SK-N-SH treated with all-trans-retinoic acid at 6 μM for 48 hours (cell line): Measurements from ENCODE around the gene DCP1B.

Experiments used
- ATAC-seq: fragments of 200-7000 bp; cut with Tn5 transposase; 3 replicates; pipeline ENCODE4 v1.9.1; 2020; ENCODE audit warnings: mild to moderate bottlenecking, moderate library complexity
- ARNTL ChIP-seq: fragments of 450-650 bp; formaldehyde crosslinking; IDR thresholded peaks from 2 replicates; pipeline ENCODE4 v1.5.0; 2020; ENCODE audit warnings: low read depth, mild to moderate bottlenecking, moderate library complexity, borderline replicate concordance
- BACH2 ChIP-seq: fragments of 250-450 bp; sonication (Bioruptor Pico); IDR thresholded peaks from 2 replicates; pipeline ENCODE4 v1.9.0; 2021; ENCODE audit warnings: mild to moderate bottlenecking, borderline replicate concordance
- CSDC2 ChIP-seq: fragments of 250-450 bp; sonication (Bioruptor Pico); IDR thresholded peaks from 2 replicates; pipeline ENCODE4 v1.5.0; 2020; ENCODE audit warnings: mild to moderate bottlenecking, moderate library complexity
- ESRRG ChIP-seq: fragments of 250-450 bp; sonication (Bioruptor Pico); IDR thresholded peaks from 2 replicates; pipeline ENCODE4 v1.6.1; 2021; ENCODE audit warnings: mild to moderate bottlenecking
- GLIS3 ChIP-seq: fragments of 250-450 bp; sonication (Bioruptor Pico); IDR thresholded peaks from 2 replicates; pipeline ENCODE4 v1.5.0; 2020; ENCODE audit warnings: mild to moderate bottlenecking, moderate library complexity
- PATZ1 ChIP-seq: fragments of 250-450 bp; sonication (Bioruptor Pico); IDR thresholded peaks from 2 replicates; pipeline ENCODE4 v1.8.0; 2020; ENCODE audit warnings: mild to moderate bottlenecking, moderate library complexity, borderline replicate concordance
- PPARA ChIP-seq: fragments of 250-450 bp; sonication (Bioruptor Pico); IDR thresholded peaks from 2 replicates; pipeline ENCODE4 v1.5.0; 2020; ENCODE audit warnings: mild to moderate bottlenecking, borderline replicate concordance
- RARB ChIP-seq: fragments of 250-450 bp; sonication (Bioruptor Pico); IDR thresholded peaks from 2 replicates; pipeline ENCODE4 v1.8.0; 2021; ENCODE audit warnings: mild to moderate bottlenecking, moderate library complexity
- SNAI2 ChIP-seq: fragments of 250-450 bp; sonication (Bioruptor Pico); IDR thresholded peaks from 2 replicates; pipeline ENCODE4 v1.5.0; 2020; ENCODE audit warnings: mild to moderate bottlenecking, moderate library complexity
- TCF4 ChIP-seq: fragments of 250-450 bp; sonication (Bioruptor Pico); IDR thresholded peaks from 2 replicates; pipeline ENCODE4 v1.8.0; 2021; ENCODE audit warnings: mild to moderate bottlenecking, moderate library complexity, borderline replicate concordance
- TOX ChIP-seq: fragments of 250-450 bp; sonication (Bioruptor Pico); IDR thresholded peaks from 2 replicates; pipeline ENCODE4 v1.8.0; 2021; ENCODE audit warnings: mild to moderate bottlenecking, moderate library complexity, borderline replicate concordance
- TSHZ2 ChIP-seq: fragments of 250-450 bp; sonication (Bioruptor Pico); IDR thresholded peaks from 2 replicates; pipeline ENCODE4 v1.5.0; 2020; ENCODE audit warnings: mild to moderate bottlenecking, moderate library complexity
- ZFP3 ChIP-seq: fragments of 250-450 bp; sonication (Bioruptor Pico); IDR thresholded peaks from 2 replicates; pipeline ENCODE4 v1.5.0; 2020; ENCODE audit warnings: mild to moderate bottlenecking, moderate library complexity
- ZFP30 ChIP-seq: fragments of 450-650 bp; formaldehyde crosslinking; IDR thresholded peaks from 2 replicates; pipeline ENCODE4 v1.5.0; 2022; ENCODE audit warnings: mild to moderate bottlenecking, moderate library complexity
- ZNF8 ChIP-seq: fragments of 450-650 bp; formaldehyde crosslinking; IDR thresholded peaks from 2 replicates; pipeline ENCODE4 v1.5.0; 2020; ENCODE audit warnings: mild to moderate bottlenecking, moderate library complexity
- TF ChIP-seq, protein P1 (sequence below): fragments of 250-450 bp; sonication (Bioruptor Pico); IDR thresholded peaks from 2 replicates; pipeline ENCODE4 v1.8.0; 2021; ENCODE audit warnings: low read depth, mild to moderate bottlenecking, moderate library complexity, borderline replicate concordance
- TF ChIP-seq, protein P2 (sequence below): fragments of 250-450 bp; sonication (Bioruptor Pico); IDR thresholded peaks from 2 replicates; pipeline ENCODE4 v1.5.1; 2020; ENCODE audit warnings: low read depth, mild to moderate bottlenecking, moderate library complexity
- TF ChIP-seq, protein P3 (sequence below): fragments of 250-450 bp; sonication (Bioruptor Pico); IDR thresholded peaks from 2 replicates; pipeline ENCODE4 v1.5.1; 2021; ENCODE audit warnings: mild to moderate bottlenecking, moderate library complexity

The DCP1B gene

DNA sequence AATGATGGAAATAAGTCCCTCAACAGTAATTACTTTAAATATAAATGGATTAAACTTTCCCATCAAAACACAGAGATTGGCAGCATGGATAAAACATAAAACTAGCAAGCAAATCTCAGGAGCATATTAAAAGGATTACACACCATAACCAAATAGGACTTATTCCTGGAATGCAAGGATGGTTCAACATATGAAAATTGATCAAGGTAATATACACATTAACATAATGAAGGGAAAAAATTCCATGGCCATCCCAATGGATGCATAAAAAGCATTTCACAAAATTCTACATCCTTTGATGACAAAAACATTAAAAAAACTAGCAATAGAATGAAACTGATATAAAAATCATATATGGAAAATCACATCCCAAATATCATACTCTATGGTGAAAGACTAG lies 99.4 kb downstream of the DCP1B start:
- no peak for ATAC-seq
- TF ChIP-seq TSHZ2 (CRISPR knock-in tag) (no peak), PPARA (CRISPR knock-in tag) (no peak), ZFP3 (no peak), BACH2 (CRISPR knock-in tag) (no peak), ZFP30 (no peak), CSDC2 (CRISPR knock-in tag) (no peak), ZNF8 (CRISPR knock-in tag) (no peak), PATZ1 (no peak), ESRRG (CRISPR knock-in tag) (no peak), ARNTL (CRISPR knock-in tag) (no peak), RARB (CRISPR knock-in tag) (no peak), GLIS3 (CRISPR knock-in tag) (no peak), TCF4 (no peak), TOX (CRISPR knock-in tag) (no peak)
- TF ChIP-seq, protein P1, sequence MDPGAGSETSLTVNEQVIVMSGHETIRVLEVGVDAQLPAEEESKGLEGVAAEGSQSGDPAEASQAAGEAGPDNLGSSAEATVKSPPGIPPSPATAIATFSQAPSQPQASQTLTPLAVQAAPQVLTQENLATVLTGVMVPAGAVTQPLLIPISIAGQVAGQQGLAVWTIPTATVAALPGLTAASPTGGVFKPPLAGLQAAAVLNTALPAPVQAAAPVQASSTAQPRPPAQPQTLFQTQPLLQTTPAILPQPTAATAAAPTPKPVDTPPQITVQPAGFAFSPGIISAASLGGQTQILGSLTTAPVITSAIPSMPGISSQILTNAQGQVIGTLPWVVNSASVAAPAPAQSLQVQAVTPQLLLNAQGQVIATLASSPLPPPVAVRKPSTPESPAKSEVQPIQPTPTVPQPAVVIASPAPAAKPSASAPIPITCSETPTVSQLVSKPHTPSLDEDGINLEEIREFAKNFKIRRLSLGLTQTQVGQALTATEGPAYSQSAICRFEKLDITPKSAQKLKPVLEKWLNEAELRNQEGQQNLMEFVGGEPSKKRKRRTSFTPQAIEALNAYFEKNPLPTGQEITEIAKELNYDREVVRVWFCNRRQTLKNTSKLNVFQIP (CRISPR knock-in tag), result no peak
- TF ChIP-seq, protein P2, sequence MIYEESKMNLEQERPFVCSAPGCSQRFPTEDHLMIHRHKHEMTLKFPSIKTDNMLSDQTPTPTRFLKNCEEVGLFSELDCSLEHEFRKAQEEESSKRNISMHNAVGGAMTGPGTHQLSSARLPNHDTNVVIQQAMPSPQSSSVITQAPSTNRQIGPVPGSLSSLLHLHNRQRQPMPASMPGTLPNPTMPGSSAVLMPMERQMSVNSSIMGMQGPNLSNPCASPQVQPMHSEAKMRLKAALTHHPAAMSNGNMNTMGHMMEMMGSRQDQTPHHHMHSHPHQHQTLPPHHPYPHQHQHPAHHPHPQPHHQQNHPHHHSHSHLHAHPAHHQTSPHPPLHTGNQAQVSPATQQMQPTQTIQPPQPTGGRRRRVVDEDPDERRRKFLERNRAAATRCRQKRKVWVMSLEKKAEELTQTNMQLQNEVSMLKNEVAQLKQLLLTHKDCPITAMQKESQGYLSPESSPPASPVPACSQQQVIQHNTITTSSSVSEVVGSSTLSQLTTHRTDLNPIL (CRISPR knock-in tag), result no peak
- TF ChIP-seq, protein P3, sequence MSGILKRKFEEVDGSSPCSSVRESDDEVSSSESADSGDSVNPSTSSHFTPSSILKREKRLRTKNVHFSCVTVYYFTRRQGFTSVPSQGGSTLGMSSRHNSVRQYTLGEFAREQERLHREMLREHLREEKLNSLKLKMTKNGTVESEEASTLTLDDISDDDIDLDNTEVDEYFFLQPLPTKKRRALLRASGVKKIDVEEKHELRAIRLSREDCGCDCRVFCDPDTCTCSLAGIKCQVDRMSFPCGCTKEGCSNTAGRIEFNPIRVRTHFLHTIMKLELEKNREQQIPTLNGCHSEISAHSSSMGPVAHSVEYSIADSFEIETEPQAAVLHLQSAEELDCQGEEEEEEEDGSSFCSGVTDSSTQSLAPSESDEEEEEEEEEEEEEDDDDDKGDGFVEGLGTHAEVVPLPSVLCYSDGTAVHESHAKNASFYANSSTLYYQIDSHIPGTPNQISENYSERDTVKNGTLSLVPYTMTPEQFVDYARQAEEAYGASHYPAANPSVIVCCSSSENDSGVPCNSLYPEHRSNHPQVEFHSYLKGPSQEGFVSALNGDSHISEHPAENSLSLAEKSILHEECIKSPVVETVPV, result no peak

GRCh38 chr12:1896964-1897363 lies 107.3 kb downstream of the DCP1B start:
- TF ChIP-seq ZFP30, result no peak
- TF ChIP-seq SNAI2, result no peak
- no peak for TF ChIP-seq ZFP3
- TF ChIP-seq, protein P2 (CRISPR knock-in tag), result no peak
- no peak for TF ChIP-seq ZNF8 (CRISPR knock-in tag)
- no peak for TF ChIP-seq CSDC2 (CRISPR knock-in tag)
- no peak for TF ChIP-seq PPARA (CRISPR knock-in tag)

More at GRCh38 chr12:1896964-1897363, 107.3 kb downstream of the DCP1B start:
- no peak for ATAC-seq
